Measurements from ENCODE around the gene B2M.
A peak's percentile ranks its signal among the peaks of the same experiment; 100 is the strongest.
"Not testable (repeated sequence)": the region's sequence is repeated elsewhere in the genome, so short reads cannot be mapped to it uniquely, and the experiment has no call there.

Gene B2M

DNA sequence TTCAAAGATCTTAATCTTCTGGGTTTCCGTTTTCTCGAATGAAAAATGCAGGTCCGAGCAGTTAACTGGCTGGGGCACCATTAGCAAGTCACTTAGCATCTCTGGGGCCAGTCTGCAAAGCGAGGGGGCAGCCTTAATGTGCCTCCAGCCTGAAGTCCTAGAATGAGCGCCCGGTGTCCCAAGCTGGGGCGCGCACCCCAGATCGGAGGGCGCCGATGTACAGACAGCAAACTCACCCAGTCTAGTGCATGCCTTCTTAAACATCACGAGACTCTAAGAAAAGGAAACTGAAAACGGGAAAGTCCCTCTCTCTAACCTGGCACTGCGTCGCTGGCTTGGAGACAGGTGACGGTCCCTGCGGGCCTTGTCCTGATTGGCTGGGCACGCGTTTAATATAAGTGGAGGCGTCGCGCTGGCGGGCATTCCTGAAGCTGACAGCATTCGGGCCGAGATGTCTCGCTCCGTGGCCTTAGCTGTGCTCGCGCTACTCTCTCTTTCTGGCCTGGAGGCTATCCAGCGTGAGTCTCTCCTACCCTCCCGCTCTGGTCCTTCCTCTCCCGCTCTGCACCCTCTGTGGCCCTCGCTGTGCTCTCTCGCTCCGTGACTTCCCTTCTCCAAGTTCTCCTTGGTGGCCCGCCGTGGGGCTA is at the start of gene B2M, which contains the start of gene PATL2:
Gene B2M, plus strand, starts transcription at position 422 of the 647 bp plus-strand sequence. Its CDS starts 30 bp downstream, at position 452.
Gene PATL2, minus strand, starts transcription at position 228 of the 647 bp plus-strand sequence. CDS start 34,833 bp downstream, outside the sequence.
- peak; percentile 92 for DNase-seq

DNA sequence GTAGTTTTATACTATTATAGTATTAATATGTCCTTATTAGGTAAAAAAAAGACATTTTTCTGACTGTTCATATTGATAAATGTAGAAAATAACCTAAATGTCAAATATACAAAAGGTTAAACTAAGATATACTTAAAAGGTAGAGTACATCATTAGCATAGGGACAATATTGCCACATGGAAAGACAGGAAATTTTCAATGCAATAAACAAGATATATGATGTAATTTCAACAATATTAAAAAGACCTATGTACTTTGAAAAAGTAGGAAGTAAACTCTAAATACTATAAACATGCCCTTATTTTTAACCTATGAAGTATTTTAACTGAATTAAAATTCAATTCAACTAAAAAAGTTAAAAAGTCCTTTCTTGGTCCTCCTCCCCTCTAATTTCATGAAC is 49.7 kb upstream of the B2M start:
- no peak for DNase-seq

DNA sequence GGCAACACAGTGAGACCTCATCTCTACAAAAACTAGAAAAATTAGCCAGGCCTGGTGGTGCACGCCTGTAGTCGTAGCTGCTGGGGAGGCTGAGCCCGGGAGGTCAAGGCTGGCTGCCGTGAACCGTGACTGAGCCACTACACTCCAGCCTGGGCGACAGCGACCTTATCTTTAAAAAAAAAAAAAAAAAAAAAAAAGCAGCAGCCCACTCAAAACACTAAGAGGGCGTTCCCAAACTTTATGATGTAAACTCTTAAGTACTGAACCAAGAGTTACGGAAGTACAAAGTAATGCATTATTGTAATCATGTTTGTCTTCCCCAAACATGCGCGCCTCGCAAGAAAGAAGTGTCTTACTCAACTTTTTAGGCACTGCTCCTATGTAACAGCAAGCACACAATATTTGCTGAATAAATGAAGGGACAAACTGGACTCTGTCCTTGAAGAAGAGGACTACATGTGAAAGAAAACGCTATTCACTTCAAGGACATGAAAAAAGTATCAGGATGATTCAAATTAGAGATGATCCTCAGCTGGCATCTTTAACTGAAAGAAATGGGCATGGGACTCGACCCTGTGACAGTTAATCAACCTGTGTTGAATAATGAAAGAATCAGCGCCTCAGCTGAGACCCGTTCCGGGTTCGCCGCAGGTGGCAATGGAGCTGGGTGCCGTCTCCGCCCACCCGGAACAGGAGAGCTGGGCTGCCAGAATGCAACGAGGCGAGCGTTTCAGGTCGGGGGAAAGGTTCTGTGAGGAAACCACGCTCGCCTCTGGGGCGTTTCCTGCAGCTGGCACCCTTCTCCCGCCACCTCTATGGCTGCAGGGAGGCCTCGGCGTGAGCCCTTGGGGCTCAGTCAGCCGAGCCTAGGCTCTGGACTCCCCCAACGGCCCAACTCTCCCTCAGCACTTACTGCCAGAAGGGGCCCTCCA is 48.6 kb upstream of the B2M start:
- DNase-seq: peak; percentile 52

DNA sequence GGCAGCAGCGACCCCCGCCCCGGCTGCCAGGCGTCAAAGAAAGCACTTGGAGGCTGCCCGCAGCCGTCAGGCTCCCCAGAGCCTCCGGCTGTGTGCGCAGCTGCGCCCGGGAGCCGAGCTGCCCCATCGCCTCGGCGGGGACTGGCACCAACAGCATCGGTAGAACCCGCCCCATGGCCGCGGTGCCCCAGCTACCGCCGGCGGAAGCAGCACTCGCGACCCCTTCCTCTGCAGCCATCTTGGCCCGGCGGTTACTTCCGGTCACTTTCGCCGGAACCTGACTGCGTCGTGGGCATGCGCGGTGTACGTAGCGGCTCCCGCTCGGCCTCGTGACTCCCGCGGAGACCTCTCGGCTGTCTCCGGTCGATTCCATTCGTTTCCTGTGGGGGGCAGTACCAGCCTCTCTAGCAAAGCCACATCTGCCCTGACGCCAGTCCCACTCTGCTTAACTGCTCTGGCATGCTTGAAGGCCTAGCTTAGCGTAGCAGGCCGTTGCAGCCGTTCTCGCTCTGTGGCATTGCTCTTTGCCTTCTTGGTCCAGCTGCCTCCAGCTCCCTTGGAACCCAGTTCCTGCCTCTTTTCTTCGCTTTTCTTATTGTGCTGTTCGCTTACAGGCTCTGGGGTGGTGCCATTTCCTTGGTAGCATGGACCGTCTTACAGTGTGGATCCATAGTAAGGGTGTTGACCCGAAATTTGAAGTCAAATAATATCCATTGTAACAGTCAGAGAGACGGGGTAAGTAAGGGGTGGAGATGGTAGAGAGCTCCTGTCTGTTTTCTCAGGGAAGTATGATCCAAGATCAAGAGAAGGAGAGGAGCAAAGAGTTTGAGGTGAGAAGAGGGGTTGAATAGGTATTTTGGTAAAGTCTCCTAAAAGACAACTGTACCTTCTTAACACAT is 47.7 kb upstream of the B2M start, which contains the start of gene SPG11:
Gene SPG11, minus strand, starts transcription at position 253 of the 899 bp plus-strand sequence. Its CDS starts 15 bp downstream, at position 238.
- DNase-seq: peak; percentile 97

DNA sequence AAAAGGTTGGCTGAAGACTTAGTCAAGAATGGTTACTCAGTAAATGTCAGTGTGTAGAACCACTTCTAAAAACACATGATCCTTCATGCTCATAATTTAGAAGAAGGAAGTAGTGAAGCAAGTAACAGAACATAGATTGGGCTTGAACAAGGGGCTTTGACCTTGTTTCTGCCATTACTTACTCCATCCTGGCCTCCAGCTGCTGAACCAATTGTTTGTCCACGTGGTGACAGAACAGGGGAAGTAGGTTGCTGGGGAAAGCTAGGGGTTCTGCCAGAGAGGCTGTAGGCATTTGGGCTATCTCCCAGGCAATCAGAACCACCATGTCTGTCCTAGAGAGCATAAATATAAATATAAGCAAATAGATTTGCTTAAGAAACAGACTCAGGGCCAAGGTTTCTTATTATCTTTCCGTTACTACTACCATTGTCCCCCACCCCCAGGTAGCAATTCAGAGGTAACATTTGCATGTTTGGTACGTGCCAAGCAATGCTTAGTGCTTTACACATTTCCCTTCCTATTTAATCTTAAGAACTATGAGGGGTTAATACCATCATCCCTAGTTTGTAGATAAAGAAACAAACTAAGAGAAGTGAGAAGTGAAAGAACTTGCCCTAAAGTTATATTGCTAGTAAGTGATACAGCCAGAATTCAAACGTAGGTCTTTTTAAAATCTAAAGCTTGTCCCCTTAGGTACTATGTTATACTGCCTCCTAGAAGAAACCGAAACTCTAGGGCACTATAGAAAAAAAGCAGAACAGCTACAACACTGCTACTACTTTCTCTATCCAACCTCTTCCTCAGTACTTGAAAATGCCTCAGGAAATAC is 44.9 kb upstream of the B2M start:
- DNase-seq: no peak

DNA sequence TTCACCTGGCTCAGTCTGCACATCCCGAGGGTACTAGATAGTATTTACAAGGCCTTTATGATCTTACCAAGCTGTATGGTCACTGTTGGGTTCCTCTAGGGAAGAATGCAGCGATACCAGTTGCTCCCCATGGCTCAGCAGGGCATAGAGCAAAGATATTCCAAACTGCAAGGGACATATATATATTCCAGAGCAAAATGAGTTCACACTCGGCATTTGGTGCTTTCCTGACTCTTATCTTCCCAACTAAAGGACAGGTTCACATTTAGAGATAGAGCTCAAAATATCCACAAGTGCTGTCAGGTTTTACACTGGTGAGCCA is 44.3 kb upstream of the B2M start:
- no peak for DNase-seq

DNA sequence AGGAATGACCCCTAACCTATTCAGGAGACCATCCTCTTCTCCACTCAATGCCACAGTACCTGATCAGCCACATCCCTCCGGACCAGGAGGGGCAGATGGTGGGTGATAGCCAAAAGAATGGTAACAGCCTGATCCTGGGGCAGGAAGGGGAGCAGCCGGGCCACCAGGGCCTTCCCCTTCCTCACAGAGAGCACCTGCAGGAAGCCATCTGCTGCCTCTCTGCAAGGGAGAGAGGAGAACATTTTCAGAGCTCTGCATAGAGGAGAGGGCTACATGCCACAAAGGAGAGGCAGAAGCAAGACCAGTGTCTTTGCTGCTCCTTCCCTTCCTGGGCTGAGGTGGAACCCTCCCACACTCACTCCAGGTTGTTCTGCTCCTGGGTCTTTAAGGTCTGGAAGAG is 42.4 kb upstream of the B2M start:
- DNase-seq: no peak

DNA sequence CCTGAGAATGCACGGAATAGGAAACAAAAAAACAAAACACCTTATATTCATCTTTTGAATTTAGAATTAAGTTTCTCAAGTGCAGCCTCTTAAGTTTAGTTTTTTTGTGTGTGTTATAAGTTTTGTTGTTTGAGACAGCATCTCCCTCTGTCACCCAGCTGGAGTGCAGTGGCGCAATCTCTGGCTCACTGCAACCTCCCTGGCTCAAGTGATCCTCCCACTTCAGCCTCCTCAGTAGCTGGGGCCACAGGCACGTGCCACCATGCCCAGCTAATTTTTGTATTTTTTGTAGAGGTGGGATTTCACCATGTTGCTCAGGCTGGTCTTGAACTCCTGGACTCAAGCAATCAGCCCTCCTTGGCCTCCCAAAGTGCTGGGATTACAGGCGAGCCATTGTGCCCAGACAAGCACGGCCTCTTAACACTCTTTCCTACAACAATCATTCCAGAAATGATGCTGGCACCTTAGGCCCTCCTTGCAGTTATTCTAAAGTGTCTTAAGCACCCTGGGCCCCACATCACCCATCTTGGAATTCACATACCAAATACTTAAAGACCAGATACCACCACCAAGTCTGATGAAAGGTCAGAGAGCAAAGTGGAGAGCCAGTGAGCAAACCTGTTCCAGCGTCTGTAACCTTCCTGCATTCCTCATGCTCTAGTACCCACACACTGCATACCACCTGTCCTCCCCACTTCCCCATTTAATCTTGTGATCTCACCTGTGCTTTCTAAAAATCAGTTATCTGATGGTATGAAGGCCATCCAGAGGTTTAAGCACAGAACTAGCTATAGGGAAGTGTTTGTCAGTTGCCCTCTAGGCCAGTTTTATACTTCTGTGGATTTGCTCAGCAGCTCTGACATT is 41.0 kb upstream of the B2M start:
- no peak for DNase-seq

DNA sequence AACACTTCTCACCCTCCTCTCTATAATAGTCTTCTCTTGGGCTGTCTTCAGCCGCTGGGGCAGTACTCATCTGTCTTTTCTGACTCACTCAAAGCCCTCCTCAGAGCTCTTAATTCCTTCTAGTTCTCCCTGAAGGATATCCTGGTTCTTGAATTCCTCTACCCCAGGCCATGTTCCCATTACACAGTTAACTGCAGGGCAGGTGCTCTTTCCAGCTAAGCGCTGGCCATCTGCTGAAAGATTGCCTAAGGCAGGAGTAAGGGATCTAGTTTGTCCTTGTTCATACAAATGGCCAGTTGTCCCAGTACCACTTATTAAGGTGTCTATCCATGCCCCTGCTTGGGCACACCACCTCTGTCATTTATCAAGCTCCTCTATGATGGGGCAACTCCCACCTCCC is 37.7 kb upstream of the B2M start:
- no peak for DNase-seq

DNA sequence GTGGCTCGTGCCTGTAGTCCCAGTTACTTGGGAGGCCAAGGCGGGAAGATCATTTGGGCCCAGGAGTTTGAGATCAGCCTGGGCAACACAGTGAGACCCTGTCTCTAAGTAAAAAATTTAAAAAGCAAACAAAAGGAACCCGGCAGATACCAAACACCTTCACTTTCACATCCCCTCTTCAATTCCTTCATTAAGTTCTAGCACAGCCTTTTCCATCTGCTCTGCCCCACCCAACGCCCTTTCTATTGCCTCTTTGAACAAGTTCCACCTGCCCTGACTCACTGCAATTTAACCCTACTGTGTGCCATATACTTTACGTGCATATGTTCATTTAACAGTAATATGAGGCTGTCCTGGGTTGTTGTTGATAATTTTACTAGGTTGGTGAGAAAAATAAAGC is 35.4 kb upstream of the B2M start:
- no peak for DNase-seq

DNA sequence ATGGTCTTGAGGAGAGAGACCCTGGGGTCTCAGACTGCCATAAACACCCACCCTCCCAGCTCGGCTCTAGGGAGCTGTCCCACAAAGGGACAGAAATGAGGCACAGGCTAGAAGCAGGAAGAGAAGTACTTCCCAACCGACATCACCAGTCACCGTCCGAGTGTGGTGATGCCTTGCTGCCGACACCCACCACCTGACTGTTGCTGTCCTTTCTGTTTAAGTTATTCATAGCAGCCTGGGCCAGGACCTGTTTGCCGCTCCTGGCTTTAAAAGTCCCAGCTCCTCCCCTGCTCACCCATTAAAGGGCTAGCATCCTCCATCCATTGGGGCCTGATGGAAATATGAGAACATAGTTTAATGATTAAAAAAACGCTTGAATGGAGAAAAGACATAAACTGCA is 34.6 kb upstream of the B2M start:
- DNase-seq: no peak

DNA sequence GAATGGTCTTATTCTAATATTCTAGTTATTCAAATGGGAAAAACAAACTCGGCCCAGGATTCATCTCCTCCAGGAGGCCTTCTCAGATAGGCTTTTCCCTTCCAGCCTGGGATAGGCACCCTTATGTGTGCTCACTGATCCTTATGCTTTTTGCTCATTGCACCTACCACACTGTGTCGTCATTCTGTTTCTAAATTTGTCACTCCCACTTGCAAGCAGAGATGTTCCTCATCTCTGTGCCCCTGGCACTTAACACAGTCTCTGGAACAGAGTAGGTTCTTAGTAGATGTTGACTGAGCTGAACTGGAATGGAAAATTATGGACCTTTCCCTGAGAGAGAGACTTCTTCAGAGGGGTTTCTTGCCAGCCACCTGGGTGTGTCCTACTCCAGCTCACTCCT is 29.1 kb upstream of the B2M start:
- DNase-seq: no peak

DNA sequence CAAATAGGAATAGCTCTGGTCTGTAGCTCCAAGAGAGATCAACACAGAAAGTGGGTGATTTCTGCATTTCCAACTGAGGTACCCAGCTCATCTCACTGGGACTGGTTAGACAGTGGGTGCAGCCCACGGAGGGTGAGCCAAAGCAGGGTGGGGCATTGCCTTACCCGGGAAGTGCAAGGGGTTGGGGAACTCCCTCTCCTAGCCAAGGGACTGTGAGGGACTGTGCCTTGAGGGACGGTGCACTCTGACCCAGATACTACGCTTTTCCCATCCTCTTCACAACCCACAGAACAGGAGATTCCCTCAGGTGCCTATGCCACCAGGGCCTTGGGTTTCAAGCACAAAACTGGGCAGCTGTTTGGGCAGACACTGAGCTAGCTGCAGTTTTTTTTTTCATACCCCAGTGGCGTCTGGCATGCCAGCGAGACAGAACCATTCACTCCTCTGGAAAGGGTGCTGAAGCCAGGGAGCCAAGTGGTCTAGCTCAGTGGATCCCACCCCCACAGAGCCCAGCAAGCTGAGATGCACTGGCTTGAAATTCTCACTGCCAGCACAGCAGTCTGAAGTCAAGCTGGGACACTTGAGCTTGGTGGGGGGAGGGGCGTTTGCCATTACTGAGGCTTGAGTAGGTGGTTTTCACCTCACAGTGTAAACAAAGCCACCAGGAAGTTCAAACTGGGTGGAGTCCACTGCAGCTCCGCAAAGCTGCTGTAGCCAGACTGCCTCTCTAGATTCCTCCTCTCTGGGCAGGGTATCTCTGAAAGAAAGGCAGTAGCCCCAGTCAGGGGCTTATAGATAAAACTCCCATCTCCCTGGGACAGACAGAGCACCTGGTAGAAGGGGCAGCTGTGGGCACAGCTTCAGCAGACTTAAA is 28.3 kb upstream of the B2M start:
- DNase-seq: peak; percentile 66

DNA sequence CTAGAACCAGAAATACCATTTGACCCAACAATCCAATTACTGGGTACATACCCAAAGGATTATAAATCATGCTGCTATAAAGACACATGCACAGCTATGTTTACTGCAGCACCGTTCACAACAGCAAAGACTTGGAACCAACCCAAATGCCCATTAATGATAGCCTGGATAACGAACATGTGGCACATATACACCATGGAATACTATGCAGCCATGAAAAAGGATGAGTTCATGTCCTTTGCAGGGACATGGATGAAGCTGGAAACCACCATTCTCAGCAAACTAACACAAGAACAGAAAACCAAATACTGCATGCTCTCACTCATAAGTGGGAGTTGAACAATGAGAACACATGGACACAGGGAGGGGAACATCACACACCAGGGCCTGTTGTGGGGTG is 22.0 kb upstream of the B2M start:
- DNase-seq: not testable (repeated sequence)

DNA sequence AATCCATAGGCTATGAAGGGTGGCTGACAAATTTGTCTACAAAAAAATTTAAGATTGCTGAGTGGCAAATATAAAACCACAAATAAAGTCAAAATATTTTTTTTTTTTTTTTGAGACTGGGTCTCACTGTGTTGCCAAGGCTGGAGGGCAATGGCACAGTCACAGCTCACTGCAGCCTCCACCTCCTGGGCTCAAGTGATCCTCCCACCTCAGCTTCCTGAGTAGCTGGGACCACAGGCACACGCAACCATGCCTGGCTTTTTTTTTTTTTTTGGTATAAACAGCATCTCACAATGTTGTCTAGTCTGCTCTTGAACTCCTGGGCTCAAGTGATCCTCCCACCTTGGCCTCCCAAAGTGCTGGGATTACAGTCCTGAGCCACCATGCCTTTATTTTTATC is 21.1 kb upstream of the B2M start:
- DNase-seq: not testable (repeated sequence)

DNA sequence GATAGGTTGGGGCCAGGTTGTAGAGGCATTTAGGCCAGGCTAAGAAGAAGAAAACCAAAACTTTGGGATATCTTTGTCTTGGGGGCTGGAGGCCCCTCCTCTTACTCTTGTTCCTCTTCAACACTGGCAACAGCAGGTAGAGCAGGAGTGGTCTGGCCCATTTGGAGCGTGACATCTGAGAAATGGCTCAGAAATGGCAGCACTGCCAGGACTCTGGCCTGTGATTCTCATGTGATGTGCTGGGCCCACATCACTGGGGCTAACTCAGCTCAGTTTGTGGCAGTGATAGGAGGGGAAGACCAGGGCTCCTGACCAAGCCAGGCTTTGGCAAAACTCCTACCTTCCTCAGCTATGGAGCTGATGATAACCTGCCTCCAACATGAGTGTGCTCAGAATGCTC is 18.7 kb upstream of the B2M start:
- DNase-seq: no peak

DNA sequence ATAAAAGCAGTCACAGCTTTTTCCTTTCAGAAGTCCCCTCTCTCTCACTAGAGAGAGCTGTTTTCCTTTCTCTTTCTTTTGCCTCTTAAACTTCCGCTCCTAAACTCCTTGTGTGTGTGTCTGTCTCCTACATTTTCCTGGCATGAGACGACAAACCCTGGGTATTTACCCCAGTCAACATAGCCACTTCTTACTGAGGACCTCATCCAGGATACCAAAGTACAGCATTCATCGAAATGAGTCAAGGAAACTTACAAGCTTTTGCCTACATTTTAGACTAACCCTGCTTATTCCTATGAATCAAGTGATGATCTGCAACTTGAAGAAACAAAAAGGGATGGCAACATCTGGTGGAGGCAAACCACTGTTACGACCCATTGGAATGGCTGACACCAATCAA is 16.9 kb upstream of the B2M start:
- DNase-seq: no peak

DNA sequence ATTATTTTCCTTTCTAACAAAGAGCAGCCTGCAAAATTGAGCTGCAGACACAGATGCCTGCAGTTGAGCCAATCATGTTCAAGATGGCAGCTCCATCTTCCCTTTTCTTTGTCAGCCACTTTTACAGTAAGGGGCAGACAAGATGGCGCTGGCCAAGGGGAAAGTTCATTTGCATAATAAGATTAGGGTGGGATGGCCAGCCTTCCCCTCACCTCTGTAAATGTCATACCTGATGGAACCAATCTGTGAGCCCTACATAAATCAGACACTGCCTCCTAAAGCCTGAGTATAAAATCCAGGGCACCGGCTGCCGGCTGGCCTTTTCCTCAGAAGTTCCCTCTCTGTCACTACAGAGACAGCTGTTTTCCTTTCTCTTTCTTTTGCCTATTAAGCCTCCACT is 16.0 kb upstream of the B2M start:
- no peak for DNase-seq

DNA sequence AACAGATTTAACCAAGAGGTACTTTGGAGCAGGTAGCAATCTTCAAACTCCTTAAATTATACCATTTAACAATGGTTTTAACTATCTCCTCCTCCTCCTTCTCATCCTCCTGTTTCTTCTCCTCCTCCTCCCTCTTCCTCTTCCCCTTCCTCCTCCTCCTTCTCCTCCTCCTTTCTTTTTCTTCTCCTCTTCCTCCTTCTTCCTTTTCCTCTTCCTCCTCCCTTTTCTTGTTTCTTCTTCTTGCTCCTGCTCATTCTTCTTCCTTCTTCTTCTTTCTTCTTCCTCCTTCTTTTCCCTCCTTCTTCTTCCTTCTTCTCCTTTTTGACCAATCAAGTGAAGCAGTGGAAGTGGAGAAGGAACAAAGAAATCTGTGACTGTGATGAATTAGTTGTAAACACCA is 14.3 kb upstream of the B2M start:
- no peak for DNase-seq

DNA sequence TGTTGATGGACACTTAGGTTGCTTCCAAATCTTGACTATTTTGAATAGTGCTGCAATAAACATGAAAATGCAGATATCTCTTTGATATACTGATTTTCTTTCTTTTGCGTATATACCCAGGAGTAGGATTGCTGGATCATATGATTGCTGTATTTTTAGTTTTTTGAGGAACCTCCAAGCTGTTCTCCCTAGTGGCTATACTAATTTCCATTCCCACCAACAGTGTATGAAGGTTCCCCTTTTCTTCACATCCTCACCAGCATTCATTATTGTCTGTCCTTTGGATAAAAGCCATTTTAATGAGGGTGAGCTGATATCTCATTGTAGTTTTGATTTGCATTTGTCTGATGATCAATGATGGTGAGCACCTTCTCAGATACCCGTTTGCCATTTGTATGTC is 12.7 kb upstream of the B2M start:
- DNase-seq: no peak

All from NCI-H774 (cell line).